GM06990 (cell line): ENCODE measurements around the gene NAALADL2.

Experiments
- DNase-seq: peaks from one replicate; pipeline ENCODE4 v3.0.0-alpha.2; 2011; ENCODE audit not compliant: insufficient read length; ENCODE audit errors: extremely low read depth
- H3K27me3 ChIP-seq: replicated peaks from 2 replicates; pipeline ENCODE4 v1.6.0; 2011; ENCODE audit warnings: low read length; ENCODE audit not compliant: control insufficient read depth, insufficient read depth
- H3K36me3 ChIP-seq: 2 replicates; pipeline ENCODE4 v1.5.1; 2011; ENCODE audit warnings: low read length; ENCODE audit not compliant: control insufficient read depth, insufficient read depth
- H3K4me3 ChIP-seq: replicated peaks from 2 replicates; pipeline ENCODE4 v1.5.1; 2011; ENCODE audit warnings: low read depth, mild to moderate bottlenecking, control low read depth, low read length
- CTCF ChIP-seq: IDR thresholded peaks from 2 replicates; pipeline ENCODE4 v1.5.1; 2011; ENCODE audit warnings: low read length, control low read depth, mild to moderate bottlenecking, inconsistent platforms; ENCODE audit not compliant: insufficient read depth, poor library complexity, severe bottlenecking

The NAALADL2 gene

GRCh38 chr3:175704366-175705055 is 845.4 kb downstream of the NAALADL2 start:
- no peaks in the 10 kb centered on the region for H3K36me3 ChIP-seq
- peak; percentile 1 for DNase-seq
- H3K4me3 ChIP-seq, result no peak overlapping the region
- H3K27me3 ChIP-seq, result no peaks in the 10 kb centered on the region
- no peak for TF ChIP-seq CTCF

- DNase-seq, result no peak
- no peaks in the 10 kb centered on the region for H3K36me3 ChIP-seq
- no peak for TF ChIP-seq CTCF
- no peaks in the 10 kb centered on the region for H3K27me3 ChIP-seq
- H3K4me3 ChIP-seq, result no peak overlapping the region
Observed at GRCh38 chr3:175713268-175713667, 854.1 kb downstream of the NAALADL2 start.

- no peak for TF ChIP-seq CTCF
- H3K36me3 ChIP-seq, result no peaks in the 10 kb centered on the region
- no peak overlapping the region for H3K4me3 ChIP-seq
- no peak for DNase-seq
- no peaks in the 10 kb centered on the region for H3K27me3 ChIP-seq
Observed at GRCh38 chr3:175716446-175716845, 857.3 kb downstream of the NAALADL2 start.

- no peak overlapping the region for H3K4me3 ChIP-seq
- TF ChIP-seq CTCF, result no peak
- H3K27me3 ChIP-seq, result no peaks in the 10 kb centered on the region
- no peak for DNase-seq
- no peaks in the 10 kb centered on the region for H3K36me3 ChIP-seq
Observed at GRCh38 chr3:175726228-175726627, 867.1 kb downstream of the NAALADL2 start.

- no peaks in the 10 kb centered on the region for H3K36me3 ChIP-seq
- no peaks in the 10 kb centered on the region for H3K27me3 ChIP-seq
- DNase-seq, result no peak
- no peak for TF ChIP-seq CTCF
- no peak overlapping the region for H3K4me3 ChIP-seq
Observed at GRCh38 chr3:175728566-175728965, 869.4 kb downstream of the NAALADL2 start.

GRCh38 chr3:175729466-175729865 is 870.3 kb downstream of the NAALADL2 start:
- H3K27me3 ChIP-seq, result no peaks in the 10 kb centered on the region
- no peaks in the 10 kb centered on the region for H3K36me3 ChIP-seq
- no peak for DNase-seq
- H3K4me3 ChIP-seq, result no peak overlapping the region
- TF ChIP-seq CTCF, result no peak
